Measurements from ENCODE around the gene UBL4B.
A peak's percentile ranks its signal among the peaks of the same experiment; 100 is the strongest.

Gene UBL4B

GRCh38 chr1:110085671-110086070 is 26.6 kb upstream of the UBL4B start:
- no peak for DNase-seq

- DNase-seq = no peak
Observed at GRCh38 chr1:110086961-110087360, 25.3 kb upstream of the UBL4B start.

- DNase-seq = no peak
Observed at GRCh38 chr1:110087812-110088738, 24.2 kb upstream of the UBL4B start.

GRCh38 chr1:110088739-110089316 is 23.4 kb upstream of the UBL4B start:
- no peak for DNase-seq

GRCh38 chr1:110089561-110090275 is 22.5 kb upstream of the UBL4B start:
- no peak for DNase-seq

- no peak for DNase-seq
Observed at GRCh38 chr1:110091381-110091780, 20.9 kb upstream of the UBL4B start.

GRCh38 chr1:110091791-110092190 is 20.5 kb upstream of the UBL4B start:
- no peak for DNase-seq

GRCh38 chr1:110092991-110093390 is 19.3 kb upstream of the UBL4B start:
- no peak for DNase-seq

GRCh38 chr1:110094931-110095654 is 17.1 kb upstream of the UBL4B start:
- no peak for DNase-seq

- DNase-seq = no peak
Observed at GRCh38 chr1:110097507-110098221, 14.6 kb upstream of the UBL4B start.

GRCh38 chr1:110098222-110099026 is 13.8 kb upstream of the UBL4B start:
- DNase-seq = no peak

GRCh38 chr1:110100335-110100734 is 11.9 kb upstream of the UBL4B start:
- no peak for DNase-seq

GRCh38 chr1:110102081-110102480 is 10.2 kb upstream of the UBL4B start:
- no peak for DNase-seq

GRCh38 chr1:110106013-110106941 is 6.0 kb upstream of the UBL4B start:
- peak; percentile 32 for DNase-seq

- no peak for DNase-seq
Observed at GRCh38 chr1:110107867-110108469, 4.3 kb upstream of the UBL4B start.

- DNase-seq = no peak
Observed at GRCh38 chr1:110111081-110111480, 1.2 kb upstream of the UBL4B start.

GRCh38 chr1:110112656-110113055 is 413 bp downstream of the UBL4B start:
- no peak for DNase-seq

GRCh38 chr1:110113551-110113950 is 1.3 kb downstream of the UBL4B start:
- DNase-seq = no peak

GRCh38 chr1:110114173-110114572 is 1.9 kb downstream of the UBL4B start:
- no peak for DNase-seq

GRCh38 chr1:110114784-110115183 is 2.5 kb downstream of the UBL4B start:
- DNase-seq = no peak
